HCT116 (cell line): ENCODE measurements around the gene SLAIN2.

Experiments
- CEBPB ChIP-seq: IDR thresholded peaks from 2 replicates; pipeline ENCODE4 v1.6.1; 2012; ENCODE audit warnings: low read depth
- EGR1 ChIP-seq: IDR thresholded peaks from 2 replicates; pipeline ENCODE4 v1.6.1; 2012; ENCODE audit warnings: low read depth
- EZH2phosphoT487 ChIP-seq: fragments of 200-600 bp; IDR thresholded peaks from 2 replicates; pipeline ENCODE4 v1.6.1; 2018; ENCODE audit warnings: antibody characterized with exemption, borderline replicate concordance
- FOSL1 ChIP-seq: IDR thresholded peaks from 2 replicates; pipeline ENCODE4 v1.6.1; 2012; ENCODE audit warnings: low read depth
- TF ChIP-seq, protein P1 (sequence below), 3 experiments: fragments of 200-600 bp in 1 of 3; sonication (generic) in 1 of 3; IDR thresholded peaks in 2 of 3; conservative IDR thresholded peaks in 1 of 3; 2 replicates each; pipeline ENCODE4 v1.5.1; 2012 to 2017; ENCODE audit warnings: low read depth in 2 of 3, low read length in 2 of 3, antibody characterized with exemption in 1 of 3, borderline replicate concordance in 1 of 3, control low read depth in 1 of 3, mild to moderate bottlenecking in 1 of 3, mixed read lengths in 1 of 3, mixed run types in 1 of 3, moderate library complexity in 1 of 3; ENCODE audit not compliant: insufficient read depth in 1 of 3
- TF ChIP-seq, protein P2 (sequence below): IDR thresholded peaks from 2 replicates; pipeline ENCODE4 v1.6.1; 2012

DNA sequence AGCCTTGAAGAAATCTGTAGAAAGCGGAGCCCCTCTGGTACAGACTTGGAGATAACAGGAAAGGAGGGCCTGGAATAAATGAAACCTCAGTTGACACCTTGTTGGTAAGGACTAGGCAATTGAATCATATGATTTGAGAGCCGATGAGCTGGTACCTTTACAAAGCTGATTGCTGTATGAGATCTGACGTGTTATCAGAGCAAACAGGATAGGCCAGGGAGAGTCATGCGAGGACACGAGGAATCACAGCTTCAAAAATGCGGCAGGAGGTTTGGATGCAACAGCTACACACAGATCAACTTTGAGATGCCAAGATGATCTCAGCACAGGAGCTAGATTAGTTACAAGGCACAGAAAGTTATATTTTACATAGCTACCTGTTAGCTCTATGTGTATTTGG lies 134.4 kb downstream of the SLAIN2 start:
- TF ChIP-seq FOSL1 (no peak), EZH2phosphoT487 (no peak), EGR1 (no peak), CEBPB (no peak)
- TF ChIP-seq, protein P1, sequence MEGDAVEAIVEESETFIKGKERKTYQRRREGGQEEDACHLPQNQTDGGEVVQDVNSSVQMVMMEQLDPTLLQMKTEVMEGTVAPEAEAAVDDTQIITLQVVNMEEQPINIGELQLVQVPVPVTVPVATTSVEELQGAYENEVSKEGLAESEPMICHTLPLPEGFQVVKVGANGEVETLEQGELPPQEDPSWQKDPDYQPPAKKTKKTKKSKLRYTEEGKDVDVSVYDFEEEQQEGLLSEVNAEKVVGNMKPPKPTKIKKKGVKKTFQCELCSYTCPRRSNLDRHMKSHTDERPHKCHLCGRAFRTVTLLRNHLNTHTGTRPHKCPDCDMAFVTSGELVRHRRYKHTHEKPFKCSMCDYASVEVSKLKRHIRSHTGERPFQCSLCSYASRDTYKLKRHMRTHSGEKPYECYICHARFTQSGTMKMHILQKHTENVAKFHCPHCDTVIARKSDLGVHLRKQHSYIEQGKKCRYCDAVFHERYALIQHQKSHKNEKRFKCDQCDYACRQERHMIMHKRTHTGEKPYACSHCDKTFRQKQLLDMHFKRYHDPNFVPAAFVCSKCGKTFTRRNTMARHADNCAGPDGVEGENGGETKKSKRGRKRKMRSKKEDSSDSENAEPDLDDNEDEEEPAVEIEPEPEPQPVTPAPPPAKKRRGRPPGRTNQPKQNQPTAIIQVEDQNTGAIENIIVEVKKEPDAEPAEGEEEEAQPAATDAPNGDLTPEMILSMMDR (IDR thresholded peaks at IDR 0.05 in 2 of 3, conservative IDR thresholded peaks at IDR 0.05 in 1 of 3; ENCODE audit: borderline replicate concordance in 1 of 3, insufficient read depth in 1 of 3, low read depth in 2 of 3, low read length in 2 of 3): no peak
- TF ChIP-seq, protein P2, sequence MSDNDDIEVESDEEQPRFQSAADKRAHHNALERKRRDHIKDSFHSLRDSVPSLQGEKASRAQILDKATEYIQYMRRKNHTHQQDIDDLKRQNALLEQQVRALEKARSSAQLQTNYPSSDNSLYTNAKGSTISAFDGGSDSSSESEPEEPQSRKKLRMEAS: no peak
